NCI-H1092 (cell line): ENCODE data around the gene ETNK1.

Source experiments
- DNase-seq: peaks from one replicate; lab custom pipeline; 2025; lab: John Stamatoyannopoulos, UW

The ETNK1 gene

DNA sequence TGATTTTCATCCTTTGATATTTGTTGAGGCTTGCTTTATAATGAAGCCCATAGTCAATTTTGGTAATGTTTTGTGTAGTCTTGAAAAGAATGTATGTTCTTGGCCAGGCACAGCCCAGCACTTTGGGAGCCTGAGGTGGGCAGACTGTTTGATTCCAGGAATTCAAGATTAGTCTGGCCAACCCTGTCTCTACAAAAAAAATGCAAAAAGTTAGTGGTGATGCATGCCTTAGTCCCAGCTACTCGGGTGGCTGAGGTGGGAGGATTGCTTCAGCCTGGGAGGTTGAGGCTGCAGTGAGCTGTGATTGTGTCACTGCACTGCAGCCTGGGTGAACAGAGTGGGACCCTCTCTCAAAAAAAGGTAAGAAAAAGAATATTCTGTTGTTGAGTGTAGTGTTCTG, 10.8 kb downstream of the ETNK1 start:
- DNase-seq, result no peak

GRCh38 chr12:22640851-22641250, 15.9 kb downstream of the ETNK1 start:
- no peak for DNase-seq

DNA sequence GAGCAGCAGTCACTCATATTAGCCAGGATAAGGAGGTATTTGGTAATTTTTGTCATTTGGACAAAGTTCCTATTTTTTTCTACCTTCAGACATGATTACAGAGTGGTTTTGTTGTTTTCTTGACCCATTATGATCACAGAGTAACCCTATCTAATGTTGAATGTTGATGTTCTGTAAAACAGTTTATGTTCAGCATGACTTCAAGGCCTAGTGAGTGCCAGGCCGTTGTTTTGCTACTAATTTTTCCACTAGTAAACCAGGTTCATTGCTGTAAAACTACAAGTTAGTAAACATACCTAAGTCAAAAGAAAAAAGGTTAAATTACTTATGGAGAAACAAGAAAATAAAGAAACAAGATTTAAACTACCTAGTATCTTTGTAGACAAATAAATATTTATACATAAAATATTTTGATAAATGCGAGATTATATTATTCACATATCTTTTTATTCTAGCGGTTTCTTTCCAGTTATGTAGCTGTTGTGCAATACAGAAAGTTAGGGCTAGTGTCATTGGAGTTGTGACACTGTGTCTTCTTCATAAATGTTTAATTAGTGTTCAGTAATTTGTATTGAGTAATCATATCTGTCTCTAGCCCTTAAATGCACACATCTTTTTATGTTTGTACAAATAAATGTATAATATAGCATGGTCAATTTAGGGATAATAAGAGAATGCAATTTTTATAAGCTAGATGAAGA, 16.5 kb downstream of the ETNK1 start:
- no peak for DNase-seq

- no peak for DNase-seq
These were observed 23.7 kb downstream of the ETNK1 start for GRCh38 chr12:22648668-22649067.

DNA sequence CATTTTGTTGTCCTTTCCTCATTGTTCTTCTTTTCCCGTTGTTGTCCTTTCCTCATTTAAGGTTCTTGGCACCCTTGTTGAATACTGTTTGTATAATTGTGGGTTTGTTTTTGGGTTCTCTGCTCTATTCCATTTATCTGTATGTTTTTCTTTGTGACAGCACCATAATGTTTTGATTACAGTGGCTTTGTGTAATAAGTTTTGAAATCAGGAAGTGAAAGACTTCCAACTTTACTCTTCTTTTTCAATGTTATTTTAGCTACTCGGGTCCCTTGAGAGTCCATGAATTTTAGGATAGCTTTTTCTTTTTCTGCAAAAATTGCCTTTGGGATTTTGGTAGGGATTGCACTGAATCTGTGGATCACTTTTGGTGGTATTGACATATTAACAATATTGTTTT, 28.1 kb downstream of the ETNK1 start:
- no peak for DNase-seq

DNA sequence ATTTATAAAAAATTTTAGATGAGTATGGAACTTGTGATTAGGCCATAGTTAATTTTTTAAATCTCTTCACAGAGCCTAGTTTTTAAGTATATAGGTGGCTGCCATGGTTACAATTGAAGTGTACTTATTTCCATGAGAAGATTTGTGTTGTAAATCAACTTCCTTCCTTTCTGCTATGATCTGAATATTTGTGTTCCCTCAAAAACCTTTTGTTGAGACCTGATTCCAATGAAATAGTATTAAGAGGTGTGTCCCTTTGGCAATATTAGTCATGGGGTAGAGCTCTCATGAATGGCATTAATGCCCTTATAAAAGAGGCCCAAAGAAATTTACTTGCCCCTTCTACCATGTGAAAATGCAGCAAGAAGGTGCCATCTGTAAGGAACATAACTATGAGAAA, 28.8 kb downstream of the ETNK1 start:
- DNase-seq, result no peak

- no peak for DNase-seq
These were observed 31.4 kb downstream of the ETNK1 start for GRCh38 chr12:22656376-22656775.

DNA sequence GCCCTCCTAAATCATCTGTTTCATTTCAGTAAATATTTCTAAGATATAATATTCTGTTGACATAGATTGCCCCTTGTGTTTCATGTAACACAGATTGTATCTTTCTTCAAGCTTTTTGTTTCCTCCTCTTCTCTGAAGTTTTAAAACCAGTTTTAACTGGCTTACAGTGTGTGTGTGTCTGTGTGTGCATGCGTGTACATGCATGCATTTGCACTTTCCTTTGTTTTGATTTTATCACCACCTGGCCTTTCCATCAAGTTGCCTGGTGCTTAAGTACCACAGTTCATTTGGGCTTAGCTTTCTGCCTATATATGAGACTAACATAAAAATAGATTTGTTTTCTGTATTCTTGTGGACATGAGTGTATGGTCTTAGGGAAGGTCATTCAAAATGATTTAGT, 31.9 kb downstream of the ETNK1 start:
- no peak for DNase-seq

DNA sequence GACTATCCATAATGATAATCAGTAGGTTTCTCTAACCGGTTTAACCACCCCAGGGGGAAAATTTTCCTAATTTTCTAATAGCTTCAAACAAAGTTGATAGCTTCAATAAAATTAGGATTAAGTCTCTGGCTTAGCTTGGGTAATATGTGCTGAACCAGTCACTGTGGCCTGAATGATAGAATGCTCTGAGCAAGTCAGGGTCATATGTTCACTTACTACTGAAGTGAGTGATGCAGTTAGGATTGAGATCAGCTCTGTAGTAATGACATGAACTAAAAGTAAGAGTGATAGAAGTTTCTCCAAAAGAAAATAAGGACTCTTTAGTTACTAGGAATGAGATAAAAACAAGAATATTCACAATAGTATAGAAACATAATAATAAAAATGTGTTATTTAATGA, 32.6 kb downstream of the ETNK1 start:
- no peak for DNase-seq

GRCh38 chr12:22658214-22658613, 33.2 kb downstream of the ETNK1 start:
- DNase-seq, result no peak

DNA sequence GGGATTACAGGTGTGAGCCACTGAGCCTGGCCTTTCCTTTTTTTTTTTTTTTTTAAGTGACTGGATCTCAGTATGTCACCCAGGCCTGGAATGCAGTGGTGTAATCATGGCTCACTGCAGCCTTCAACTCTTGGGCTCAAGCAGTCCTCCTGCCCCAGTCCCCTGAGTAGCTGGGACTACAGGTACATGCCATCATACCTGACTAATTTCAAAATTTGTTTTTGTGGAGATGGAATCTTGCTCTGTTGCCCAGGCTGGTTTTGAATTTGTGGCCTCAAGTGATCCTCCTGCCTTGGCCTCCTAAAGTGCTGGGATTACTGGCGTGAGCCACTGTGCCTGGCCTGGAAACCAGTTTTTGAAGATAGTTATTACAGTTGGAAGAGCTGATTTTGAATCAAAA, 37.4 kb downstream of the ETNK1 start:
- no peak for DNase-seq

GRCh38 chr12:22665476-22665875, 40.5 kb downstream of the ETNK1 start:
- DNase-seq, result no peak

GRCh38 chr12:22667122-22667521, 42.2 kb downstream of the ETNK1 start:
- no peak for DNase-seq

GRCh38 chr12:22668441-22668840, 43.5 kb downstream of the ETNK1 start:
- no peak for DNase-seq

- no peak for DNase-seq
These were observed 45.8 kb downstream of the ETNK1 start for GRCh38 chr12:22670762-22671161.

DNA sequence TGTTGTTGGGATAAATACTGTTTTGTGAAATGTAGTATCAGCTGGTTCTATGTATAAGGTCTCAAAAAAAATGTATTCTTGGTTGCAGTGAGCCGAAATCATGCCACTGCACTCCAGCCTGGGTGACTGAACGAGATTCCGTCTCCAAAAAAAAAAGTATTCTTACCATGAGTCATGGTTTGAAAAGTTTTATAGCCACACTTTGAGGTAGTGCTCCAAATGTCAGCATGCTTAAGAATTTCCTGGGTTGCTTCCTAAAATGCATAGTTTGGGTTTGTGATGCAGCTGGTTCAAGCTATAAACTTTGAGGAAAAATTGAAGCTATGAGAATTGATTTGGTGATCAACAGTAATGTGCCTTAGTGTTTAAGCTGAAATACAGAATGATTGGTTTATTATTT, 48.0 kb downstream of the ETNK1 start:
- no peak for DNase-seq

DNA sequence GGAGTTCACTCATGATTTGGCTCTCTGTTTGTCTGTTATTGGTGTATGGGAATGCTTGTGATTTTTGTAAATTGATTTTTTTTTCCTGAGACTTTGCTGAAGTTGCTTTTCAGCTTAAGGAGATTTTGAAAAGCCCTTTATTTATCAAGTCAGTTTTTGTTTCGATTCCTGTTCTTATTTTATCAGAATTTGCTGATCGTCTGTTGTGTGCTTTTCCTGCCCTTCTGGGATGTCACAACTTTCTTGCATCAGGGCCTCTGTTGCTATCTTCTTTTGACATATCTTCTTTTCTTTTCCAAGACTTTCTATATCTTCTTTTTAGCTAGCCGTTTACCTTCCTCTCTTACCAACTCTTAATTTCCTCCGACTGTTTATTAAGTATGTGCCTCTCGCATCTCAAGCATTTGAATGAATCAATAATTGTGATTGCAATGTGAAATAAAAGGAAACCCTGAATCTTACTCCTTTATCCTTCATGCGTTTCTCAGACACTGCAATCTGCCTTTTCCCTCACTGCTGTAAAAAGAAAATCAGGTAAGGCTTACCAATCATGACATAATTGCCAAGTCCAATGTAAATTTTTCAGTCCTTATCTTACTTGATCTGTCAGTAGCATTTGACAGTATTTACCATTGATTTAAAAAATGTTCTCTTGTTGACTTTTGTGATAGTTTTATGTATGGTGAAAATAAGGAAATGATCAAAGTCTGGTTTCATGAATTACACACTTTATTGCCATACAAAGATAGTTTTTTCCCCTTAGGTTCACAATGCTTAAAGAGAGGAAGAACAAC, 53.0 kb downstream of the ETNK1 start:
- DNase-seq, result no peak

DNA sequence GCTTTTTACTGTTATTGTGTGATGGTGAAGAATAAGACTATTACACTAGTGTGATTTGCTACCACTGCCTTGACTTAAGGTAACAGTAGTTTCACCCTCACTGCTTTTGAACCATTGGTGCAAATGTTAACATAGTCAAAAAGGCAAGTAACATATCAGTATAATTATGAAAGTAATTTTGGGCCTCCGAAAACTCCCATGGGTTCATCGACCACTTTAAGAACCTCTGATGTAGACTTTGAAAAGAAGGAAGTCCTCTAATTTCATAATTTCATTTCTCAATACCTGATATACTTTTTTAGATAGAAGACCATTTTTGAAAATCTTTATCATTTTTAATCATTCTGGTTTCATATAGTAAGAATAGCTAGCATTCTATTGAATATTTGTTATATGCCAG, 57.7 kb downstream of the ETNK1 start:
- no peak for DNase-seq

GRCh38 chr12:22683131-22683530, 58.2 kb downstream of the ETNK1 start:
- DNase-seq, result no peak

DNA sequence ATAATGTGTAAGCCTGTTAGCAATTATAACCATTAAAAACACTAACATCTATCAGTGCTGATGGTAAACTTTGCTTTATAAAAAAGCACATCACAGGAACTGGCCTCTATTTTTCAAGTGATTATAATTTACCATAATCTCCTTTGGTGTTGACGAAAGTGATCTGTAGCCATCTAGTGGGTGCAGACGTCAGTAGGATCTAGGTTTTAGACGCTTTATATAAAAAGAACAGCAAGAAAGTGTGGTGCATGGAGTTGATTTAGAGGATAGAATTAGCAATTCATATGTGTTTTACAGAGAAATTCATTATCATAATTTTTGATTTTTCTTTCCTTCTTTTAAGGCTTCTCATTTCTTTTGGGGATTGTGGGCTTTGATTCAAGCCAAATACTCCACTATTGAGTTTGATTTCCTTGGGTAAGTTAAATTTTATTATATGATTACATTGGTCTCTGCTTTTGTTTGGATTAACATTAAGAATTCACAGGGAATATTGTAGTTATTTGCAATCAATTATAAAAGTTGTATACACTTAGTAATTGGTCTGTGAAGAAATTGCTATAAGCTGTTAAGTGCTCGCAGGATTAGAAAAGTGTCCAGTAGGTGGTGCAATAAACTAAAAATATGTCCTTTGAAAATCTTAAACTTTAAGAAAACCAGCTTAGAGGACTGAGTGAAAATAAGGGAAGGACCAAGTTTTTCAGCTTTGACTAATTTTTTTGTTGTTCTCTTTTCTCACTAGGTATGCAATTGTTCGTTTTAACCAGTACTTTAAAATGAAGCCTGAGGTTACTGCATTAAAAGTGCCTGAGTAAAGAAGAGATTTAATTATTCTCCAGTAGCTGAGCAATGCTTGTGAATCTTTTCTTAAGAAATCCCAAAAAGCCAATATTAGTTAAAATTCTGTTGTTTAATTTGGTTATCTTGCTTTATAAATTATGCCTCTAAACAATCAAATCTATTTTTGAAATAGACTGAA, 59.5 kb downstream of the ETNK1 start:
- no peak for DNase-seq

DNA sequence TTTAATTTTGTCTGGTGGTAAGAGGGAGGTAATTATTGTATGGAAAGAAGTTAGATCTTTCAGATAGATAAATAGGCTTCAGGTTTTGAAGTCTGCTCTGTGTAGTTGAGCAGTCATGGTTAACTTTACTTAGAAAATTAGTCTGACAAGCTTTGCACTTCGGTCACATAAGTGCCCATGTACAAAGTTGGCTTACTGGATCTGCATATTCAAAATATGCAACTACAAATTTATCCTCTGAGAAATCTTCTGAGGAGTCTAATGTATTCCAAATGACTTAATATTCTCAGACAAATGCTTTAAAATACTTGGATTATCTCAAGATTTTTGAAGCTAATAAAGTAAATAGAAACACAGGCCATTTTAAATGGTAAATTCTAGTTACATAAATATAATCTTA, 61.2 kb downstream of the ETNK1 start:
- no peak for DNase-seq

DNA sequence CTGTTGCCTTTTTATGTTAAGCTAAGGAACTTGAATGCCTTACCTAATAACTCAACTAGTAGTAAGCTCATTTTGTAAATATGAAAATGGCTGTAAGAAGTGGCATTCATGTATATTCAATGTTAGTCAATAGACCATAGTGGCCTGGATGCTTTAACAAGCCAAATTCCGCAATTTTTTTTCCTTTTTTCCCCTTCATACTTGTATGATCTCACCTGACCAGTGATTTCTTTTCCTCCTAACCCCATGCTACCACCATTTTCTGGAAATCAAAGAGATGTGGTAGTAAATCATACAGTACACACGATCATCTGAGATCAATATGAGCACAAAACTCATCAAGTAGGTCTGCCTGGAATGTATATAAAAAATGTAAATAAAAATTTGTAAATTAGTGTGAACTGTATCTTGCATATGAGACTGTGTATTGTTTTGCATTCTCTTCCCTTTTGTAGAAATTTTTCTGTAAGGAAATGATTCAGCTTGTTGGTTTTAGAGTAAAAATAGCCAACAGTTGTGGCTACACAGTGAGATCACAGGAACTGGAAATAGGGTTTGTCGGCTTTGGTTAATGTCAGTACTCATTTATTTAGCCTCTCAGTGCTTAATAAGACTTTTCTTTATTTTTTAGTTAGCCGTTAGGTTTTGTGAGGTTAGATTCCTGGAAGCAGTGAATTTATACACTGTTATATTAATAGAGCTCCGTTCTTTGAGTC, 62.5 kb downstream of the ETNK1 start:
- no peak for DNase-seq
